LNCAP (cell line): ENCODE data around the gene KICS2.

Source experiments
- CTCF ChIP-seq: fragments of 450-650 bp; IDR thresholded peaks from 2 replicates; pipeline ENCODE4 v1.5.1; 2017; ENCODE audit warnings: mild to moderate bottlenecking

KICS2 gene

DNA sequence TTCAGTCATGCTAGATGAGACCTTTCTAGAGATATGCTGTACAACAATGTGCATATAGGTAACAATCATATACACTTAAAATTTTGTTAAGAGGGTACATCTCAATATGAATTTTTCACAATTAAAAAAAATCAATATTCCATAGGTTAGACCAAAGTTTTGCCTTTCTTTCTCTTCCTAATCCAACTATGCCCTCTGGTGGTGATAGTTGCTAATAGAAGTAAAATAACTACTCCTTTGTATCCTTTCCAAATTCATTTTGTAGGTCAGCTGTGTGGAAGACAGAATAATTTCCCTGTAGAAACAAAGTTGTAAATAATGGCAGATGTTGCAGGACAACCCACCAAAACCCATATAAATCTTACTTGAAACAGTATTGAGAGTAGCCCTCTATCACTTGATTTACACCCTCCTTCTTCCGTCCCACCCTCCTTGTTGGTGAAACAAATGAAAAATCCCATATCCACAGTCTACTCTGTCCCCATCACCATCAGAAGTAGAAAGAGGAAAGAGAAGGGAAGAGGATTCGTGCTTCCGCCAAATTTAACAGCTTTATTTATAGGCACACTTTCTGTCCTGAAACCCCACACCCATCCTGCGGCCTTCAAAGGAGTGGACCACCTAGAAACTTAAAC, 34.2 kb upstream of the KICS2 start:
- TF ChIP-seq CTCF = peak; percentile 67

GRCh38 chr12:64255249-64255648, 33.2 kb upstream of the KICS2 start:
- no peak for TF ChIP-seq CTCF

GRCh38 chr12:64253356-64253755, 31.3 kb upstream of the KICS2 start:
- no peak for TF ChIP-seq CTCF

DNA sequence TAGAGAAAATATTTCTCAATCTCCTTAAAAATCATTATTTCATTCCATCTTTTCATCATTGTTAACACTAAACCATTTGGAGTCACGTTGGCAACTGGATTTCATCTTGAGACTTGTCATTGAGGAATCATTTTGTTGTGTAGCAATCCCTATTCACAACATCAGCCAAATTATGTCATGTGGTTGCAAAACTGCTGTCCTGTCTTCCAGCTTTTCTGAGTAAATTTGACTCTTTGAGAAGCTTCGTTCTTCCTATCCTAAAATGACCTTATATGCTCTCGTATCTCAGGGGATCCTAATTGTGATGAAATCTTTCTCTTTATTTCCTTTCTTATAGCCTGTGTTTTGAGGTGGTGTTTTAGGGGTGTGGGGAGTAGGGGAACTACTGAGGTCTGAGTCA, 30.6 kb upstream of the KICS2 start:
- TF ChIP-seq CTCF = no peak

DNA sequence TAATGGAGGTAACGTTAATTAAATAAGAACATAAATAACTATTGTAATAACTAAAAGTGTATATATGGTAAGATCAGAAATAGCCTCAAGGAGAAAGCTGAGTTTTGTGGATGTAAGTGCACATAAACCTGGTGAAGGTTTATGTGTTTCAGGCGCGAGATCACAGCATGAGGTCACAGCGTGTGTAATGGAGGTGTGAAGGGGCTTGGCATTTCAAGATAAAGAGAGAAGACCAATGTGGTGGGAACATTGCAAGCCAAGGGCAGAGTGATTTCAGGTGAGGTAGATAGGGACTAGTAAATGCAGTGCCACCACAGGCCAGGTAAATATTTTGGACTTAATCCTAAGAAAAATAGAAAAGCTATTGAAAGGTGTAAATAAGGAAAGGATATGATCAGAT, 21.7 kb upstream of the KICS2 start:
- TF ChIP-seq CTCF = no peak

DNA sequence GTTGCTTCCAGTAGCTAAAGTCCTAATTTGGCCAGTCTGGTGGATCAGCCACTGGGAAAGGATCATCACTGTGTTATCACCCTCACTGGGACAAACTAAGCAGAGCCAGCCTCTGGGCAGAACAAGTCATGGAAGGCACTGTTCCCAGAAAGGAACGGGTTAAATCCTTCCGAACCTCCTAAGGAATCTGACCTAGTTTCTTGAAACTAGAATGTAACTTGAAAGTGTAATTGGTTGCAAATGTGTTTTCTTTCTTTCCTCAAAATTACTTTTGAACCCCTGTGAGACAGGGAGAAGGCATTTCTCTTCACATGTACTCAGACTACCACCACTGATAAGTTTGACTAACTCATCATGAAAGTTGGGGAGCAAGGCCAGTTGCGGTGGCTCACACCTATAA, 18.7 kb upstream of the KICS2 start:
- no peak for TF ChIP-seq CTCF

- no peak for TF ChIP-seq CTCF
Measured at GRCh38 chr12:64237382-64237781, 15.3 kb upstream of the KICS2 start.

DNA sequence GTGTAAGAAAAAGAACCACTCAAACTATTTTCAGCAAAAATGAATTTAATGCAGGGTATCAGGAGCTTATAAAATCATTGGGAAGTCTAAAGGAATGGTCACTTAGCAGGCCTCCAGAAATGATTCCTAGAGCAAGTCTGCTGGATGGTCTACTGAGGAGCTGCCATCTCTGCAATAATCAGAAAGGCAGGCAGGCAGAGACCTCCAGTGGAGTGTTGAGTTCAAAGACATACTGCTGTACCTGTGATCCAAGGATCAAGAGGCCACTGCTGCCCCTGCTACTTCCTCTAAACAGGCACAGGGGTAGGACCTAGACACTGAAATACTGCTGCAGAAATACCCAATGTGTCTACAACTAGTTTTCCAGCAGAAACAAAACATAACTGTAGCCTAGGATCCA, 14.5 kb upstream of the KICS2 start:
- TF ChIP-seq CTCF = no peak
